ENCODE measurements around the gene NT5M.

DNA sequence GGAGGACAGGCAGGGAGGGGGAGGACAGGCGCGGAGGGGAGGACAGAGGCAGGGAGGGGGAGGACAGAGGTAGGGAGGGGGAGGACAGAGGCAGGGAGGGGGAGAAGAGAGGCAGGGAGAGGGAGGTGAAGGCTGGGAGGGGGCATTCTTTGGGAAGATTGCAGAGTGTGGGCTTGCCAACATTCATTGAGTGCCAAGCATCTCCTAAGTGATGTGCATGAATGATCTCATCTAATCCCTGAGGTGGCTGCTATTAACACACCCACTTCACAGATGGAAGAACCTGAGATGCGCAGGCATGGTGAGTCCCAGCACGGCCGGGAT is 58.3 kb downstream of the NT5M start:
- TF ChIP-seq RARB (CRISPR knock-in tag; IDR thresholded peaks at IDR 0.05) (no peak), TOX (CRISPR knock-in tag; IDR thresholded peaks at IDR 0.05; ENCODE audit: borderline replicate concordance) (no peak), ISL1 (CRISPR knock-in tag; IDR thresholded peaks at IDR 0.05) (no peak), TCF4 (CRISPR knock-in tag; IDR thresholded peaks at IDR 0.05; ENCODE audit: borderline replicate concordance) (no peak), ARNTL (CRISPR knock-in tag; IDR thresholded peaks at IDR 0.05; ENCODE audit: borderline replicate concordance, low read depth) (no peak), BACH2 (CRISPR knock-in tag; IDR thresholded peaks at IDR 0.05; ENCODE audit: borderline replicate concordance) (no peak), PPARA (CRISPR knock-in tag; IDR thresholded peaks at IDR 0.05; ENCODE audit: borderline replicate concordance) (no peak), CSDC2 (CRISPR knock-in tag; IDR thresholded peaks at IDR 0.05) (no peak)
- TF ChIP-seq, protein P1, sequence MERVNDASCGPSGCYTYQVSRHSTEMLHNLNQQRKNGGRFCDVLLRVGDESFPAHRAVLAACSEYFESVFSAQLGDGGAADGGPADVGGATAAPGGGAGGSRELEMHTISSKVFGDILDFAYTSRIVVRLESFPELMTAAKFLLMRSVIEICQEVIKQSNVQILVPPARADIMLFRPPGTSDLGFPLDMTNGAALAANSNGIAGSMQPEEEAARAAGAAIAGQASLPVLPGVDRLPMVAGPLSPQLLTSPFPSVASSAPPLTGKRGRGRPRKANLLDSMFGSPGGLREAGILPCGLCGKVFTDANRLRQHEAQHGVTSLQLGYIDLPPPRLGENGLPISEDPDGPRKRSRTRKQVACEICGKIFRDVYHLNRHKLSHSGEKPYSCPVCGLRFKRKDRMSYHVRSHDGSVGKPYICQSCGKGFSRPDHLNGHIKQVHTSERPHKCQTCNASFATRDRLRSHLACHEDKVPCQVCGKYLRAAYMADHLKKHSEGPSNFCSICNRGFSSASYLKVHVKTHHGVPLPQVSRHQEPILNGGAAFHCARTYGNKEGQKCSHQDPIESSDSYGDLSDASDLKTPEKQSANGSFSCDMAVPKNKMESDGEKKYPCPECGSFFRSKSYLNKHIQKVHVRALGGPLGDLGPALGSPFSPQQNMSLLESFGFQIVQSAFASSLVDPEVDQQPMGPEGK (CRISPR knock-in tag; IDR thresholded peaks at IDR 0.05; ENCODE audit: borderline replicate concordance), result no peak
- TF ChIP-seq, protein P2, sequence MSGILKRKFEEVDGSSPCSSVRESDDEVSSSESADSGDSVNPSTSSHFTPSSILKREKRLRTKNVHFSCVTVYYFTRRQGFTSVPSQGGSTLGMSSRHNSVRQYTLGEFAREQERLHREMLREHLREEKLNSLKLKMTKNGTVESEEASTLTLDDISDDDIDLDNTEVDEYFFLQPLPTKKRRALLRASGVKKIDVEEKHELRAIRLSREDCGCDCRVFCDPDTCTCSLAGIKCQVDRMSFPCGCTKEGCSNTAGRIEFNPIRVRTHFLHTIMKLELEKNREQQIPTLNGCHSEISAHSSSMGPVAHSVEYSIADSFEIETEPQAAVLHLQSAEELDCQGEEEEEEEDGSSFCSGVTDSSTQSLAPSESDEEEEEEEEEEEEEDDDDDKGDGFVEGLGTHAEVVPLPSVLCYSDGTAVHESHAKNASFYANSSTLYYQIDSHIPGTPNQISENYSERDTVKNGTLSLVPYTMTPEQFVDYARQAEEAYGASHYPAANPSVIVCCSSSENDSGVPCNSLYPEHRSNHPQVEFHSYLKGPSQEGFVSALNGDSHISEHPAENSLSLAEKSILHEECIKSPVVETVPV (CRISPR knock-in tag; IDR thresholded peaks at IDR 0.05), result no peak

Data from SK-N-SH treated with all-trans-retinoic acid at 6 μM for 48 hours (cell line).